HepG2 (cell line): ENCODE results near the gene AKAP9. TPM values are rescaled to one million over a fixed set of nuclear protein-coding genes. Genes with fewer than 3 reads are reported as not detected.

Experiments
- ATF7 ChIP-seq, 2 experiments: fragments of 450-650 bp in 1 of 2; sonication (generic) in 1 of 2; formaldehyde crosslinking in 1 of 2; IDR thresholded peaks; 2 replicates each; pipeline versions ENCODE4 v1.4.0 to v1.6.1; 2016 to 2020; ENCODE audit warnings: antibody characterized with exemption in 1 of 2, mild to moderate bottlenecking in 1 of 2, missing genetic modification reagents in 1 of 2
- CBX2 ChIP-seq, 2 experiments: fragments of 200-600 bp in 1 of 2; sonication (generic); formaldehyde crosslinking in 1 of 2; IDR thresholded peaks; 2 replicates each; pipeline versions ENCODE4 v1.7.0 to v1.8.1; 2018 to 2022; ENCODE audit warnings: low read depth in 2 of 2, low read length in 1 of 2, mild to moderate bottlenecking in 1 of 2, missing genetic modification reagents in 1 of 2
- CHD2 ChIP-seq: IDR thresholded peaks from 2 replicates; pipeline ENCODE4 v1.6.1; 2011; ENCODE audit warnings: low read depth, low read length, improper control_type of control experiment
- CREB3 ChIP-seq: sonication (generic); formaldehyde crosslinking; IDR thresholded peaks from 2 replicates; pipeline ENCODE4 v1.5.0; 2020; ENCODE audit warnings: missing genetic modification reagents
- ETS1 ChIP-seq: sonication (generic); formaldehyde crosslinking; IDR thresholded peaks from 2 replicates; pipeline ENCODE4 v1.4.0; 2020; ENCODE audit warnings: missing genetic modification reagents
- ETV5 ChIP-seq: IDR thresholded peaks from 2 replicates; pipeline ENCODE4 v1.6.1; 2018; ENCODE audit warnings: missing biosample characterization, missing genetic modification reagents, inconsistent platforms, borderline replicate concordance
- GFI1 ChIP-seq: sonication (generic); formaldehyde crosslinking; IDR thresholded peaks from 2 replicates; pipeline ENCODE4 v1.5.0; 2020; ENCODE audit warnings: missing genetic modification reagents, mild to moderate bottlenecking, borderline replicate concordance
- HOXA5 ChIP-seq: sonication (generic); formaldehyde crosslinking; IDR thresholded peaks from 2 replicates; pipeline ENCODE4 v1.4.0; 2020; ENCODE audit warnings: missing genetic modification reagents
- MLLT10 ChIP-seq: sonication (generic); formaldehyde crosslinking; IDR thresholded peaks from 2 replicates; pipeline ENCODE4 v1.4.0; 2020; ENCODE audit warnings: missing genetic modification reagents
- NAIF1 ChIP-seq: sonication (generic); formaldehyde crosslinking; IDR thresholded peaks from 2 replicates; pipeline ENCODE4 v1.5.0; 2020; ENCODE audit warnings: mild to moderate bottlenecking, missing genetic modification reagents, borderline replicate concordance
- PATZ1 ChIP-seq: sonication (generic); formaldehyde crosslinking; IDR thresholded peaks from 2 replicates; pipeline ENCODE4 v1.4.0; 2020; ENCODE audit warnings: missing genetic modification reagents
- RBAK ChIP-seq: sonication (generic); formaldehyde crosslinking; IDR thresholded peaks from 2 replicates; pipeline ENCODE4 v1.5.1; 2020; ENCODE audit warnings: mild to moderate bottlenecking, missing genetic modification reagents
- TBX2 ChIP-seq: sonication (generic); formaldehyde crosslinking; IDR thresholded peaks from 2 replicates; pipeline ENCODE4 v1.5.0; 2020; ENCODE audit warnings: missing genetic modification reagents, mild to moderate bottlenecking, borderline replicate concordance
- THAP9 ChIP-seq: sonication (generic); formaldehyde crosslinking; IDR thresholded peaks from 2 replicates; pipeline ENCODE4; 2020; ENCODE audit warnings: missing genetic modification reagents, mild to moderate bottlenecking, borderline replicate concordance
- ZNF24 ChIP-seq: fragments of 450-650 bp; IDR thresholded peaks from 2 replicates; pipeline ENCODE4 v1.6.1; 2017; ENCODE audit warnings: antibody characterized with exemption, mild to moderate bottlenecking
- ZNF282 ChIP-seq: fragments of 450-650 bp; IDR thresholded peaks from 2 replicates; pipeline ENCODE4 v1.6.1; 2018; ENCODE audit not compliant: partially characterized antibody
- ZNF432 ChIP-seq: sonication (generic); formaldehyde crosslinking; IDR thresholded peaks from 2 replicates; pipeline ENCODE4 v1.5.0; 2020; ENCODE audit warnings: missing genetic modification reagents, mild to moderate bottlenecking, borderline replicate concordance
- polyA plus RNA-seq, 8 experiments: library from polyadenylated mRNA; depleted of rRNA in 3 of 8; stranded (reverse) in 7 of 8; unstranded in 1 of 8; fragments of >200 nt; fragmentation: Illumina TruSeq in 4 of 8; extraction: Trizol in 4 of 8; gene quantifications; 2 replicates each; pipeline versions ENCODE4 v1.2.1 to v1.2.3, GENCODE V29; 2011 to 2016; ENCODE audit warnings: low read depth in 4 of 8, missing spikeins in 1 of 8, mixed read lengths in 1 of 8; ENCODE audit not compliant: insufficient read depth in 1 of 8
- total RNA-seq, 5 experiments: library from RNA; depleted of rRNA; stranded (reverse); fragments of >200 nt; fragmentation: Illumina TruSeq; extraction: Trizol; gene quantifications; 2 replicates each; pipeline ENCODE4 v1.2.3, GENCODE V29; 2016; ENCODE audit warnings: low read depth in 1 of 5

AKAP9 gene
- total and polyA plus RNA-seq, 2 of the 13 experiments (the other 11 are each of a cell fraction or from before 2014, with no cell fraction given) = 27.6 to 33.1 TPM

GRCh38 chr7:92135052-92135889 lies 194.6 kb downstream of the AKAP9 start (continued):
- TF ChIP-seq THAP9 (CRISPR knock-in tag) (no peak), NAIF1 (no peak), ETV5 (CRISPR knock-in tag) (no peak), CBX2 (IDR thresholded peaks at IDR 0.05; ENCODE audit: low read depth, low read length) (no peak), CBX2 (CRISPR knock-in tag; IDR thresholded peaks at IDR 0.05; ENCODE audit: low read depth) (no peak), CREB3 (CRISPR knock-in tag) (no peak), ZNF24 (no peak), ZNF432 (CRISPR knock-in tag) (no peak), HOXA5 (CRISPR knock-in tag) (no peak), ZNF282 (no peak), MLLT10 (CRISPR knock-in tag) (0 out of 2 replicates have a peak, but pooled peaks have one; percentile 46), TBX2 (CRISPR knock-in tag) (no peak), ATF7 (IDR thresholded peaks at IDR 0.05) (no peak), ATF7 (CRISPR knock-in tag; IDR thresholded peaks at IDR 0.05) (no peak), GFI1 (0 out of 2 replicates have a peak, but pooled peaks have one; percentile 24), PATZ1 (CRISPR knock-in tag) (no peak), ETS1 (CRISPR knock-in tag) (no peak), CHD2 (no peak), RBAK (no peak)
